ENCODE measurements around the gene ATP5F1D.

ATP5F1D gene

GRCh38 chr19:1211494-1212234 lies 29.9 kb upstream of the ATP5F1D start:
- H3K18ac ChIP-seq (ENCODE audit: low read length), result peak overlapping the region; percentile 11
- no peaks in the 10 kb centered on the region for H3K27me3 ChIP-seq (ENCODE audit: insufficient read depth, low read length)
- no peak overlapping the region for H4K8ac ChIP-seq (ENCODE audit: low read depth, low read length)
- H3K36me3 ChIP-seq (ENCODE audit: control insufficient read depth in 1 of 2, insufficient read depth in 2 of 2, low read length in 2 of 2), result peaks cover 20 to 23% of the 10 kb centered on the region in 2 experiments
- H3K23ac ChIP-seq (ENCODE audit: low read length), result no peak overlapping the region
- no peak overlapping the region for H2AFZ ChIP-seq (ENCODE audit: insufficient read depth, low read length, poor library complexity)
- no peak overlapping the region for H3K9ac ChIP-seq (ENCODE audit: low read length)
- no peak overlapping the region for H2BK12ac ChIP-seq (ENCODE audit: low read length)
- no CpG with 5 or more reads among the region's 33 CpGs for WGBS (ENCODE audit: extremely low coverage, insufficient coverage, insufficient read length)
- H3K4me1 ChIP-seq (ENCODE audit: control insufficient read depth in 1 of 2, insufficient read depth in 2 of 2, low read length in 2 of 2), result peaks cover 22 to 32% of the 10 kb centered on the region in 2 experiments
- H3K79me2 ChIP-seq (ENCODE audit: control insufficient read depth, insufficient read depth, low read length, poor library complexity), result peaks cover 28% of the 10 kb centered on the region
- no peak overlapping the region for H3K4me2 ChIP-seq (ENCODE audit: low read length)
- peak; percentile 50 to 67 for DNase-seq
- H3K9me3 ChIP-seq (ENCODE audit: insufficient read depth, low read depth, low read length), result peaks cover 3% of the 10 kb centered on the region
- no peak overlapping the region for H3K4me3 ChIP-seq (ENCODE audit: low read depth, low read length)
- H3K14ac ChIP-seq (ENCODE audit: low read length), result no peak overlapping the region
- H2BK120ac ChIP-seq (ENCODE audit: insufficient read depth, low read length, poor library complexity), result no peak overlapping the region
- H2BK5ac ChIP-seq (ENCODE audit: low read depth, low read length, poor library complexity), result no peak overlapping the region
- H4K12ac ChIP-seq (ENCODE audit: low read depth, low read length), result no peak overlapping the region
- H3K27ac ChIP-seq (ENCODE audit: low read depth, low read length), result no peak overlapping the region
- H3K4ac ChIP-seq (ENCODE audit: low read depth, low read length), result peak overlapping the region; percentile 76
- H3K79me1 ChIP-seq (ENCODE audit: low read length), result no peaks in the 10 kb centered on the region
- H4K91ac ChIP-seq (ENCODE audit: low read depth, low read length), result no peak overlapping the region
- no peak overlapping the region for H2AK5ac ChIP-seq (ENCODE audit: low read length)

DNA sequence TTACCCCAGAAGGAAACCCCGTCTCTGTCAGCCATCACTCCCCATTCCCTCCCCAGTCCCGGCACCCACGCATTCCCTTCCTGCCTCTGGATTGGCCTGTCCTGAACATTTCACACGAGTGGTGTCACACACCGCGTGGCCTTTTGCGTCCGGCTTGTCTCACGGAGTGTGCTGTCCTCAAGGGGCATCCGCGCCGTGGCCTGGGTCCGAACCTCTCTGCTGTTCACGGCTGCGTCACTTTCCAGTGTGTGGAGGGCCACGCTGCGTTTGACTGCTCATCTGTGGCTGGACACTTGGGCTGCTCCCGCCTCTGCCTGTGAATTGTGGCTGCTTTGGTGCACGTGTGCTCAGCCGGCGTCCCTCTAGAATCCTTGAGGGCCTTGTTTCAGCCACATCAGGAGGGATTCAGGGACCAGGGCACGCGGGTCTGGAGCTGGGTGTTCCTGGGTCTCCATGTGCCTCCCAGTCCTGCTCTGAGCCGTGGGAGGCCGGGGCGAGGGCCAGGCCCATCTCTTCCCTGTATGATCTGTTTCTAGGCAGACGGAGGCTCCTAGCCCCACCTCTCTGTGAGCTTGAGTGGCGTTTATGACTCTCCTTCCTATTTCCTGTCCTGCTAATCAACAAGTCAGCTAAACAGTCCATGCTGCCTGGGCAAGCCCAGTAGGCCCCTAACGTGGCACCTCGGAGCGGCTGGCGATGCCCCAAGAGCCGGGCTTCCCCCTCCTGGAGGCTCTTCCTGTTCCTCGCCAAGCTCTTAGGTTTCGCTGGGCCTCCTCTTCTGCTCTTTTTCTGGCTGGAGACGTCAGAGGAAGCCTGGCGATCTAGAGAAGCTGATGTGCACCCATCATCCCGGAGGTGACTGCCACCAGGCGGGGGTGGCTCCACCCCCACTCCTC lies 27.9 kb upstream of the ATP5F1D start:
- peak overlapping the region; percentile 57 for H3K18ac ChIP-seq (ENCODE audit: low read length)
- no peak overlapping the region for H2BK5ac ChIP-seq (ENCODE audit: low read depth, low read length, poor library complexity)
- H3K79me2 ChIP-seq (ENCODE audit: control insufficient read depth, insufficient read depth, low read length, poor library complexity), result peaks cover 22% of the 10 kb centered on the region
- peaks cover 21 to 22% of the 10 kb centered on the region in 2 experiments for H3K36me3 ChIP-seq (ENCODE audit: control insufficient read depth in 1 of 2, insufficient read depth in 2 of 2, low read length in 2 of 2)
- peaks cover 3% of the 10 kb centered on the region for H3K9me3 ChIP-seq (ENCODE audit: insufficient read depth, low read depth, low read length)
- no peaks in the 10 kb centered on the region for H3K27me3 ChIP-seq (ENCODE audit: insufficient read depth, low read length)
- no CpG with 5 or more reads among the region's 39 CpGs for WGBS (ENCODE audit: extremely low coverage, insufficient coverage, insufficient read length)
- no peak overlapping the region for H2AFZ ChIP-seq (ENCODE audit: insufficient read depth, low read length, poor library complexity)
- H2AK5ac ChIP-seq (ENCODE audit: low read length), result no peak overlapping the region
- H3K14ac ChIP-seq (ENCODE audit: low read length), result no peak overlapping the region
- no peaks in the 10 kb centered on the region for H3K79me1 ChIP-seq (ENCODE audit: low read length)
- no peak overlapping the region for H2BK12ac ChIP-seq (ENCODE audit: low read length)
- H3K4me1 ChIP-seq (ENCODE audit: control insufficient read depth in 1 of 2, insufficient read depth in 2 of 2, low read length in 2 of 2), result peaks cover 13 to 20% of the 10 kb centered on the region in 2 experiments
- peak; percentile 39 to 46 for DNase-seq
- H2BK120ac ChIP-seq (ENCODE audit: insufficient read depth, low read length, poor library complexity), result no peak overlapping the region
- H3K4ac ChIP-seq (ENCODE audit: low read depth, low read length), result peak overlapping the region; percentile 50
- H4K91ac ChIP-seq (ENCODE audit: low read depth, low read length), result peak overlapping the region; percentile 4
- H3K23ac ChIP-seq (ENCODE audit: low read length), result no peak overlapping the region
- H3K9ac ChIP-seq (ENCODE audit: low read length), result no peak overlapping the region
- H4K8ac ChIP-seq (ENCODE audit: low read depth, low read length), result no peak overlapping the region
- no peak overlapping the region for H4K12ac ChIP-seq (ENCODE audit: low read depth, low read length)
- H3K27ac ChIP-seq (ENCODE audit: low read depth, low read length), result no peak overlapping the region
- no peak overlapping the region for H3K4me2 ChIP-seq (ENCODE audit: low read length)
- H3K4me3 ChIP-seq (ENCODE audit: low read depth, low read length), result no peak overlapping the region

GRCh38 chr19:1214299-1214861 lies 27.2 kb upstream of the ATP5F1D start:
- H3K4me1 ChIP-seq (ENCODE audit: control insufficient read depth in 1 of 2, insufficient read depth in 2 of 2, low read length in 2 of 2), result peaks cover 13 to 18% of the 10 kb centered on the region in 2 experiments
- no peak overlapping the region for H3K27ac ChIP-seq (ENCODE audit: low read depth, low read length)
- H4K91ac ChIP-seq (ENCODE audit: low read depth, low read length), result peak overlapping the region; percentile 4
- H2AK5ac ChIP-seq (ENCODE audit: low read length), result no peak overlapping the region
- no peak overlapping the region for H3K9ac ChIP-seq (ENCODE audit: low read length)
- H2BK5ac ChIP-seq (ENCODE audit: low read depth, low read length, poor library complexity), result no peak overlapping the region
- H3K4me3 ChIP-seq (ENCODE audit: low read depth, low read length), result no peak overlapping the region
- H3K36me3 ChIP-seq (ENCODE audit: control insufficient read depth in 1 of 2, insufficient read depth in 2 of 2, low read length in 2 of 2), result peaks cover 19 to 21% of the 10 kb centered on the region in 2 experiments
- peaks cover 3% of the 10 kb centered on the region for H3K9me3 ChIP-seq (ENCODE audit: insufficient read depth, low read depth, low read length)
- no peak overlapping the region for H4K8ac ChIP-seq (ENCODE audit: low read depth, low read length)
- peak overlapping the region; percentile 57 for H3K18ac ChIP-seq (ENCODE audit: low read length)
- no peak overlapping the region for H3K23ac ChIP-seq (ENCODE audit: low read length)
- no CpG with 5 or more reads among the region's 21 CpGs for WGBS (ENCODE audit: extremely low coverage, insufficient coverage, insufficient read length)
- no peak overlapping the region for H4K12ac ChIP-seq (ENCODE audit: low read depth, low read length)
- H3K79me2 ChIP-seq (ENCODE audit: control insufficient read depth, insufficient read depth, low read length, poor library complexity), result peaks cover 17% of the 10 kb centered on the region
- peak overlapping the region; percentile 50 for H3K4ac ChIP-seq (ENCODE audit: low read depth, low read length)
- H3K14ac ChIP-seq (ENCODE audit: low read length), result no peak overlapping the region
- no peak overlapping the region for H2AFZ ChIP-seq (ENCODE audit: insufficient read depth, low read length, poor library complexity)
- no peak overlapping the region for H3K4me2 ChIP-seq (ENCODE audit: low read length)
- no peak overlapping the region for H2BK12ac ChIP-seq (ENCODE audit: low read length)
- no peak overlapping the region for H2BK120ac ChIP-seq (ENCODE audit: insufficient read depth, low read length, poor library complexity)
- no peak for DNase-seq
- H3K79me1 ChIP-seq (ENCODE audit: low read length), result no peaks in the 10 kb centered on the region
- no peaks in the 10 kb centered on the region for H3K27me3 ChIP-seq (ENCODE audit: insufficient read depth, low read length)

DNA sequence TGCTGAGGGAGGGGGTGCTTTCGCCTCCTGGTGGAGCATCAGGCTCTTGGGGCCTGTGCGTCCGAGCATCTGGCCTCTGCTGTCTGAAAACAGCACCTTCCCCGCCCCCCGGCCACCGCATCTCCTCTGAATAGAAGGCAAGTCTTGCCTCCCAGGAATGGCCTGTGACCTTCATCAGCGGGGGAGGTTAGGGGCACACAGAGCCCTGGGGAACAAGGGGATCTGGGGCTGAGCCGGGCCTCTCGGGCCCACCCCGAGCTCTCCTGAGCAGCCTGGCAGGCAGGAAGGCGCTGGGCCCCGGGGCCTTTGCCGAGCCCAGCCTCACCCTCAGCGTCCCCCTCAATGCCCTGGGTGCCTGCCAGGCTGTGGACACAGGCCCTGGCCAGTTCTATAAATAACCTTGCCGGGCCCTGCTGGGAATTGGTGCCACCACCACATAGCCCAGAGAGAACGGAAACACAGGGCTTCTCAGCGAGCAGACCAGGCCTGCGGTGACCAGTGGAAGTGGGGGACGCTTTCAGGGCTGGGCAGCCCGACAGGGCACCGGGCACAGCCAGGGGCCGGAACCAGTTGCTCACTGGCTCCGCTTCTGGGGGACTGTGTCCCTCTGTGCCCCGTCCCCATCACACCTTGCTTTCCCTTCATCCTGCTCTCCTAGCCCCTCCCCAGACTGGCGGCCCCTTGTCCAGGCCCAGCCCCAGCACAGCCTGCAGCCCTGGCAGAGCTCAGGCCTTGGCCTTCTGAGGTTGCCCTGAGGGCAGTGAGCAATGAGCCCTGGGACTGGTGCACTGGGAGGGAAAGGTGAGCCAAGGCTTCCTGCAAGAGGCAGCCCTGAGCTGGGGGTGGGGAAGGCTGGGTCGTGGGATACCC lies 26.5 kb upstream of the ATP5F1D start:
- Histone ChIP-seq H3K27me3 (ENCODE audit: insufficient read depth, low read length) (no peaks in the 10 kb centered on the region), H2BK12ac (ENCODE audit: low read length) (no peak overlapping the region), H3K18ac (ENCODE audit: low read length) (peak overlapping the region; percentile 12), H3K79me1 (ENCODE audit: low read length) (no peaks in the 10 kb centered on the region), H4K8ac (ENCODE audit: low read depth, low read length) (no peak overlapping the region), H3K4me1 (ENCODE audit: control insufficient read depth in 1 of 2, insufficient read depth in 2 of 2, low read length in 2 of 2) (peaks cover 13% of the 10 kb centered on the region in 2 experiments), H3K4me2 (ENCODE audit: low read length) (no peak overlapping the region), H2BK5ac (ENCODE audit: low read depth, low read length, poor library complexity) (no peak overlapping the region), H3K4me3 (ENCODE audit: low read depth, low read length) (no peak overlapping the region), H4K12ac (ENCODE audit: low read depth, low read length) (no peak overlapping the region), H4K91ac (ENCODE audit: low read depth, low read length) (no peak overlapping the region), H2AFZ (ENCODE audit: insufficient read depth, low read length, poor library complexity) (no peak overlapping the region), H3K27ac (ENCODE audit: low read depth, low read length) (no peak overlapping the region), H3K79me2 (ENCODE audit: control insufficient read depth, insufficient read depth, low read length, poor library complexity) (peaks cover 15% of the 10 kb centered on the region), H3K14ac (ENCODE audit: low read length) (no peak overlapping the region), H3K23ac (ENCODE audit: low read length) (no peak overlapping the region), H3K4ac (ENCODE audit: low read depth, low read length) (peak overlapping the region; percentile 50), H3K9me3 (ENCODE audit: insufficient read depth, low read depth, low read length) (peaks cover 3% of the 10 kb centered on the region), H2BK120ac (ENCODE audit: insufficient read depth, low read length, poor library complexity) (no peak overlapping the region), H2AK5ac (ENCODE audit: low read length) (no peak overlapping the region), H3K9ac (ENCODE audit: low read length) (no peak overlapping the region), H3K36me3 (ENCODE audit: control insufficient read depth in 1 of 2, insufficient read depth in 2 of 2, low read length in 2 of 2) (peaks cover 18 to 20% of the 10 kb centered on the region in 2 experiments)
- peak; percentile 69 to 73 for DNase-seq
- no CpG with 5 or more reads among the region's 26 CpGs for WGBS (ENCODE audit: extremely low coverage, insufficient coverage, insufficient read length)
